ENCODE data around the gene TMA7.

Gene TMA7

GRCh38 chr3:48472923-48473616 lies 33.0 kb downstream of the TMA7 start (continued):
- TF ChIP-seq ZBTB20 (tag by site-specific recombination; IDR thresholded peaks at IDR 0.05) (peak; percentile 62; the same call in 1 of the 2 replicates), ZNF398 (tag by site-specific recombination; IDR thresholded peaks at IDR 0.05) (peak; percentile 78), ZNF555 (tag by site-specific recombination; conservative IDR thresholded peaks at IDR 0.05) (no peak), KLF1 (tag by site-specific recombination; IDR thresholded peaks at IDR 0.05) (peak; percentile 81), ZBTB7A (tag by site-specific recombination; IDR thresholded peaks at IDR 0.05; ENCODE audit: low read depth) (no peak), ZBTB26 (tag by site-specific recombination; optimal IDR thresholded peaks at IDR 0.05) (peak; percentile 11), ZNF692 (tag by site-specific recombination; IDR thresholded peaks at IDR 0.05) (peak; percentile 88), ZNF629 (tag by site-specific recombination; IDR thresholded peaks at IDR 0.05) (peak; percentile 95), ZNF394 (tag by site-specific recombination; IDR thresholded peaks at IDR 0.05; ENCODE audit: borderline replicate concordance) (peak; percentile 39; the same call in 1 of the 2 replicates), ZNF423 (tag by site-specific recombination; IDR thresholded peaks at IDR 0.05) (0 out of 2 replicates have a peak, but pooled peaks have one; percentile 20), KLF9 (tag by site-specific recombination; IDR thresholded peaks at IDR 0.05; ENCODE audit: low read depth) (peak; percentile 79)

- no peak for TF ChIP-seq ZFP41 (tag by site-specific recombination; IDR thresholded peaks at IDR 0.05; ENCODE audit: borderline replicate concordance)
- TF ChIP-seq ZNF549 (tag by site-specific recombination; IDR thresholded peaks at IDR 0.05) = no peak
- TF ChIP-seq ZNF513 (tag by site-specific recombination; IDR thresholded peaks at IDR 0.05) = no peak
- TF ChIP-seq ZNF571 (tag by site-specific recombination; IDR thresholded peaks at IDR 0.05) = no peak
- no peak for TF ChIP-seq ZNF169 (tag by site-specific recombination; IDR thresholded peaks at IDR 0.05)
- TF ChIP-seq ZNF133 (tag by site-specific recombination; IDR thresholded peaks at IDR 0.05) = 0 out of 2 replicates have a peak, but pooled peaks have one; percentile 5
- TF ChIP-seq ZNF664 (tag by site-specific recombination; IDR thresholded peaks at IDR 0.05) = peak; percentile 67; the same call in 1 of the 2 replicates
- no peak for TF ChIP-seq ZNF521 (tag by site-specific recombination; IDR thresholded peaks at IDR 0.05)
- Histone ChIP-seq H3K4me3 (ENCODE audit: low read depth, low read length) (no peak overlapping the region), H3K36me3 (ENCODE audit: control insufficient read depth in 2 of 2, insufficient read depth in 1 of 2, low read length in 2 of 2) (peaks cover 0 to 21% of the 10 kb centered on the region in 2 experiments; a peak in 2 of 3 replicates), H3K4me1 (ENCODE audit: control insufficient read depth, insufficient read depth, low read length) (no peaks in the 10 kb centered on the region), H3K27ac (ENCODE audit: extremely low read depth, low read depth, low read length) (peak overlapping the region; percentile 84; the same call in 1 of the 2 replicates), H3K9me3 (ENCODE audit: control insufficient read depth, insufficient read depth, low read depth, low read length) (no peaks in the 10 kb centered on the region)
- ChIA-PET POLR2A (interaction anchor here (0.7 to 2.3 kb wide), 7 partner anchors 9 to 232 kb away, joined by 3 to 13 read pairs (median 5); partner anchors contain the start of genes ATRIP, CCDC51, PFKFB4 and TMA7), CTCF (interaction anchor here (0.6 to 1.9 kb wide), 9 partner anchors 9 to 186 kb away, joined by 3 to 7 read pairs (median 4); partner anchors contain the start of gene SHISA5)
Observed at GRCh38 chr3:48473617-48473952, 33.5 kb downstream of the TMA7 start.
